ENCODE results near the gene UNC79. TPM values are rescaled to one million over a fixed set of nuclear protein-coding genes. Genes with fewer than 3 reads are reported as not detected.

Gene UNC79
- total and polyA plus RNA-seq, 2 donors from 2014 or later, result 0.56 to 0.79 TPM

DNA sequence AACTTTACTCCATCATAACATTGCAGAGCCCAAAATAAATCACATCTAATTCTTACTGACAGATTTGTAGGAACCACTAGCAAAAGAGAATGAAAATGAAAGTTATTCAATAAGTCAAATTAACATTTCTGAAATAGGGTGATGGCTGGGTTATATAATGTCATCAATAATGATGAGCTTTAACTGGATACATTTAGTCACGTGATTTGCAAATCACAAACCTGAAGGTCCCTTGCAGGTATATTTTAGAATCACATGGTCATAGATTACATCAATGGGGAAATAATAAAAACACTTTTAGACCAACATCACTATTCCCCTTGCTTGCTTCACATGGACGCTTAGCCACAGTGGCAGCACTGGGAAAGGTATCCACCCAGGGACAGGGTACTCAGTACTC, 270.8 kb downstream of the UNC79 start:
- intact Hi-C loops (cut with DNase I), result no loop called here
- Histone ChIP-seq H3K9ac (ENCODE audit: low read length in 3 of 3) (no peak overlapping the region), H3K4me3 (ENCODE audit: low read length in 3 of 3) (no peak overlapping the region), H3K27ac (ENCODE audit: low read depth in 2 of 2, low read length in 2 of 2) (no peak overlapping the region), H3K36me3 (ENCODE audit: control insufficient read depth in 2 of 3, insufficient read depth in 3 of 3, low read length in 3 of 3) (no peaks in the 10 kb centered on the region), H3K27me3 (ENCODE audit: control insufficient read depth, insufficient read depth, low read length) (no peaks in the 10 kb centered on the region), H3K4me1 (ENCODE audit: control insufficient read depth in 2 of 3, insufficient read depth in 2 of 3, low read depth in 1 of 3, low read length in 3 of 3) (no peaks in the 10 kb centered on the region), H3K9me3 (ENCODE audit: control insufficient read depth in 2 of 3, insufficient read depth in 1 of 3, low read length in 3 of 3) (peaks cover 0 to 3% (median 0%) of the 10 kb centered on the region in 3 donors)
- TF ChIP-seq, protein P1, sequence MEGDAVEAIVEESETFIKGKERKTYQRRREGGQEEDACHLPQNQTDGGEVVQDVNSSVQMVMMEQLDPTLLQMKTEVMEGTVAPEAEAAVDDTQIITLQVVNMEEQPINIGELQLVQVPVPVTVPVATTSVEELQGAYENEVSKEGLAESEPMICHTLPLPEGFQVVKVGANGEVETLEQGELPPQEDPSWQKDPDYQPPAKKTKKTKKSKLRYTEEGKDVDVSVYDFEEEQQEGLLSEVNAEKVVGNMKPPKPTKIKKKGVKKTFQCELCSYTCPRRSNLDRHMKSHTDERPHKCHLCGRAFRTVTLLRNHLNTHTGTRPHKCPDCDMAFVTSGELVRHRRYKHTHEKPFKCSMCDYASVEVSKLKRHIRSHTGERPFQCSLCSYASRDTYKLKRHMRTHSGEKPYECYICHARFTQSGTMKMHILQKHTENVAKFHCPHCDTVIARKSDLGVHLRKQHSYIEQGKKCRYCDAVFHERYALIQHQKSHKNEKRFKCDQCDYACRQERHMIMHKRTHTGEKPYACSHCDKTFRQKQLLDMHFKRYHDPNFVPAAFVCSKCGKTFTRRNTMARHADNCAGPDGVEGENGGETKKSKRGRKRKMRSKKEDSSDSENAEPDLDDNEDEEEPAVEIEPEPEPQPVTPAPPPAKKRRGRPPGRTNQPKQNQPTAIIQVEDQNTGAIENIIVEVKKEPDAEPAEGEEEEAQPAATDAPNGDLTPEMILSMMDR (IDR thresholded peaks at IDR 0.05; ENCODE audit: borderline replicate concordance, extremely low read depth, insufficient read depth), result no peak
- no peak for DNase-seq
- no peak for FAIRE-seq

DNA sequence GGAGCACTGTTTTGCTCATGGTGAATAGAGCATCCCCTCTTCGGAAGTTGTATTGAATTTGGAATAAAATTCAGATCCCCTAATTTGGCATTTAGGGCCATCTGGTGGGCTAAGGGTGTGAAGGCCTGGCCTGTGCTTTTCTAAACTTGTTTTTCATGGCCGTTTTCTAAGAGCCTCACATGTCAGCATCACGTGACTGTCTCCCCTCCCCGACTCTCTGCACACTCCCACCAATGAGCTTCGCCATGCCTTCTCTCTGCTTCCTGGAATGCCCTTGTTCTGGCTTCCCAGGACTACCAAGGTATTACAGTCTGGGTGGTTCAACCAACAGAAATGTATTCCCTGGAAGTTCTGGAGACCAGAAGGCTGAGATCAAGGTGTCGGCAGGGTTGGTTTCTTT, 272.2 kb downstream of the UNC79 start:
- H3K27me3 ChIP-seq (ENCODE audit: control insufficient read depth, insufficient read depth, low read length), result no peaks in the 10 kb centered on the region
- FAIRE-seq, result no peak
- no peak for DNase-seq
- no peaks in the 10 kb centered on the region for H3K9me3 ChIP-seq (ENCODE audit: control insufficient read depth in 2 of 3, insufficient read depth in 1 of 3, low read length in 3 of 3)
- H3K4me1 ChIP-seq (ENCODE audit: control insufficient read depth in 2 of 3, insufficient read depth in 2 of 3, low read depth in 1 of 3, low read length in 3 of 3), result no peaks in the 10 kb centered on the region
- TF ChIP-seq, protein P1 (IDR thresholded peaks at IDR 0.05; ENCODE audit: borderline replicate concordance, extremely low read depth, insufficient read depth), result no peak
- H3K36me3 ChIP-seq (ENCODE audit: control insufficient read depth in 2 of 3, insufficient read depth in 3 of 3, low read length in 3 of 3), result no peaks in the 10 kb centered on the region
- H3K9ac ChIP-seq (ENCODE audit: low read length in 3 of 3), result no peak overlapping the region
- H3K27ac ChIP-seq (ENCODE audit: low read depth in 2 of 2, low read length in 2 of 2), result no peak overlapping the region
- H3K4me3 ChIP-seq (ENCODE audit: low read length in 3 of 3), result no peak overlapping the region
- intact Hi-C loops (cut with DNase I), result no loop called here

DNA sequence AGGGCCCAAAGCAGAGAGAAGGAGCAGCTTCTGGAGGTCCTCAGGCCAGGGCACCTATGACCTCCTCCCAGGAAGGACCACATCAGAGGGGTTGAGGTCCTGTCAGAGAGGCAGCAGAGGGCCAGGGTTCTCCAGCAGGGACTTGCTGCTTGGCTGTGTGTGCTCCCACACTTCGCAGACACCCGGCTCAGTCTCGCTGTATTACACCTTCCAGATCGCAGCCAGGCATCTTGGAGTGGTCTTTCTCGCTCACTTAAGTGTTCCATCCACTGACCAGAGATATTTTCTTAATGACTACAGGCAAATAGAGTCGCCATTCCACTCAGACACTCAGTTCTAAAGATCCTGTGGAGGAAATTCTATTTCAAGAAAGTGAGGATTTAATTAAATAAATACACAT, 273.2 kb downstream of the UNC79 start:
- Histone ChIP-seq H3K4me3 (ENCODE audit: low read length in 3 of 3) (no peak overlapping the region), H3K9ac (ENCODE audit: low read length in 3 of 3) (no peak overlapping the region), H3K36me3 (ENCODE audit: control insufficient read depth in 2 of 3, insufficient read depth in 3 of 3, low read length in 3 of 3) (no peaks in the 10 kb centered on the region), H3K9me3 (ENCODE audit: control insufficient read depth in 2 of 3, insufficient read depth in 1 of 3, low read length in 3 of 3) (no peaks in the 10 kb centered on the region), H3K4me1 (ENCODE audit: control insufficient read depth in 2 of 3, insufficient read depth in 2 of 3, low read depth in 1 of 3, low read length in 3 of 3) (no peaks in the 10 kb centered on the region), H3K27ac (ENCODE audit: low read depth in 2 of 2, low read length in 2 of 2) (no peak overlapping the region), H3K27me3 (ENCODE audit: control insufficient read depth, insufficient read depth, low read length) (no peaks in the 10 kb centered on the region)
- TF ChIP-seq, protein P1 (IDR thresholded peaks at IDR 0.05; ENCODE audit: borderline replicate concordance, extremely low read depth, insufficient read depth), result no peak
- no peak for FAIRE-seq
- no peak for DNase-seq
- intact Hi-C loops (cut with DNase I), result no loop called here

DNA sequence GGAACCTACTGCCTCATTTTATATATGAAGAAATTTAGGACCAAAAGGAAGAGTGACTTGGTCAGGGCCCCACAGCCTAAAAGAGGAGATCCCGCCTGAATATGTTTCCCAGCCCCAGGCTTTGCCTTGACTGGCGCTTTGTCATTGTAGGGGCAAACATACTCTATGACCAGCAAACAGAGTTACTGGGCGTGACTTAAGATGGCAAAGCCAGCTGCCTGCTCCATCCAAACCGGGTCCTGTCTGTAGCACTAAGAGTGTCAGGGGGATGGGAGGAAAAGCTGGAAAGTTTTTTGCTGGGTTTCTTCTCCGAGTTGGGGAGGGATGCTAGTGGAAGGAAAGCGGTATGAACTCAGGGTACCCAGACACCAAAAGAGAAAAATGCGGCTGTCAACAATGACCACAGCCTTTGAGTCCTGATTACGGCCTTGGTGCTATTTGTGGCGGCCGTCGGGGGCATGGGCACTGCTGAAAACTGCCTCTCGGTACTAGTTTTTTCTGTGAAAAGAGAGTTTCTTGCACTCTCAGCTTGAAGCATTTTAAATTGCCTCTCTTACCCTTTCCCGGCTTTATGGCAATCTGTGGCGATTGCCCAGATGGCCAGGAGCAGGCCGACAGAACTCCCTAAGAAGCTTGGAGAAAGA, 274.9 kb downstream of the UNC79 start:
- Histone ChIP-seq H3K4me1 (ENCODE audit: control insufficient read depth in 2 of 3, insufficient read depth in 2 of 3, low read depth in 1 of 3, low read length in 3 of 3) (no peaks in the 10 kb centered on the region), H3K27me3 (ENCODE audit: control insufficient read depth, insufficient read depth, low read length) (no peaks in the 10 kb centered on the region), H3K4me3 (ENCODE audit: low read length in 3 of 3) (no peak overlapping the region), H3K9me3 (ENCODE audit: control insufficient read depth in 2 of 3, insufficient read depth in 1 of 3, low read length in 3 of 3) (no peaks in the 10 kb centered on the region), H3K27ac (ENCODE audit: low read depth in 2 of 2, low read length in 2 of 2) (no peak overlapping the region), H3K36me3 (ENCODE audit: control insufficient read depth in 2 of 3, insufficient read depth in 3 of 3, low read length in 3 of 3) (no peaks in the 10 kb centered on the region), H3K9ac (ENCODE audit: low read length in 3 of 3) (no peak overlapping the region)
- TF ChIP-seq, protein P1 (IDR thresholded peaks at IDR 0.05; ENCODE audit: borderline replicate concordance, extremely low read depth, insufficient read depth), result no peak
- DNase-seq (no peak), FAIRE-seq (no peak)
- intact Hi-C loops (cut with DNase I), result no loop called here
